GM12873 (cell line): ENCODE data around the gene LPAR1.

Experiments
- CTCF ChIP-seq: IDR thresholded peaks from 2 replicates; pipeline ENCODE4 v1.5.1; 2012; ENCODE audit warnings: low read depth, mild to moderate bottlenecking, moderate library complexity, low read length, control low read depth; ENCODE audit not compliant: insufficient read depth; ENCODE audit errors: missing control alignments

The LPAR1 gene

GRCh38 chr9:110892689-110893088 is 145.6 kb downstream of the LPAR1 start:
- no peak for TF ChIP-seq CTCF

GRCh38 chr9:110891760-110892159 is 146.5 kb downstream of the LPAR1 start:
- no peak for TF ChIP-seq CTCF

GRCh38 chr9:110890416-110890815 is 147.9 kb downstream of the LPAR1 start:
- TF ChIP-seq CTCF: no peak

GRCh38 chr9:110887276-110887675 is 151.0 kb downstream of the LPAR1 start:
- no peak for TF ChIP-seq CTCF

GRCh38 chr9:110886832-110887231 is 151.4 kb downstream of the LPAR1 start:
- no peak for TF ChIP-seq CTCF

- TF ChIP-seq CTCF: no peak
Measured at GRCh38 chr9:110880189-110880588, 158.1 kb downstream of the LPAR1 start.

- TF ChIP-seq CTCF: no peak
Measured at GRCh38 chr9:110877374-110877773, 160.9 kb downstream of the LPAR1 start.
